Left kidney (tissue), 2 donors: ENCODE data around the gene CD3G. TPM values are rescaled to one million over a fixed set of nuclear protein-coding genes. Genes with fewer than 3 reads are reported as not detected.

Experiments used
- DNase-seq: peaks from one replicate; pipeline ENCODE4 v3.0.0-alpha.2; 2013
- polyA plus RNA-seq: library from polyadenylated mRNA; unstranded; fragments of 120-200 nt; gene quantifications from one replicate; pipeline ENCODE4 v1.2.1, GENCODE V29; 2013; ENCODE audit not compliant: insufficient read length

Gene CD3G
- polyA plus RNA-seq, 1 donor = 0.25 TPM

DNA sequence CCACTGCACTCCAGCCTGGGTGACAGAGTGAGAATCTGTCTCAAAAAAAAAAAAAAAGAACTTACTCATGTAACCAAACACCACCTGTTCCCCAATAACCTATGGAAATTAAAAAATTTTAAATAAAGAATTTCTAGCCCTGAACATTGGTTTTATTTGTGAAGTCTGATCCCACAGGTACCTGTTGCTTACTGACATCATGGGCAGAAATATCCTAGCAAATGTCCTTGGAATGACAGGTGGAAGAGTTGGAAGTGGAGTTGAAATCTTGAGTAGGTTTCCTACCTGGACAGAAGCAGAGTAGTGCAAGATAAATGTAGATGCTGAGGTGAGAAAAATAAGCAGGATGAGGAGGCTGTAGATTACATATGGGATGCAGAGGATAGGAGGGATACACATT is 18.9 kb upstream of the CD3G start:
- no peak for DNase-seq

DNA sequence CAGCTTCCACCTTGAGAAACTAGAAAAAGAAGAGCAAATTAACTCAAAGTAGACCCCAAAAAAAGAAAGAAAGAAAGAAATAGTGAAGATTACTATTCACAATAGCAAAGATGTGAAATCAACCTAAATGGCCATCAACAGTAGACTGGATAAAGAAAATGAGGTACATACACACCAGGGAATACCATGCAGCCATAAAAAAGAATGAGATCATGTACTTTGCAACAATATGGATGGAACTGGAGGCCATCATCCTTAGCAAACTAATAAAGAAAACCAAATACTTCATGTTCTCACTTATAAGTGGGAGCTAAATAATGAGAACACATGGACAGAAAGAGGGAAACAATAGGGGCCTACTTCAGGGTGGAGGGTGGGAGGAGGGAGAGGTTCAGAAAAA is 15.4 kb upstream of the CD3G start:
- DNase-seq = no peak

DNA sequence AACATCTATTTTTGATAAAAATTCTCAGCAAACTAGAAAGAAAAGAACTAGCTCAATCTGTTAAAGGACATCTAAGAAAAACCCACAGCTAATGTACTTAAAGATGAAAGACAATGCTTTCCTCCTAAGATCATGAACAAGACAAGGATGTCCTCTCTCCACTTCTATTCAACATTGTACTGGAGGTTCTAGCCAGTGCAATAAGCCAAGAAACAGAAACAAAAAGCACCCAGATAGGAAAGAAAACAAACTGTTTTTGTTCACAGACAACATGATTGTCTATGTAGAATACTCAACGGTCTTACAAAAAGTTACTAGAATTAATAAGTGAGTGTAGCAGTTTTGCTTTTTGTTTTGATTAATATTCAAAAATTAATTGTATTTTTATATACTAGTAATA is 9.4 kb upstream of the CD3G start:
- DNase-seq = no peak

DNA sequence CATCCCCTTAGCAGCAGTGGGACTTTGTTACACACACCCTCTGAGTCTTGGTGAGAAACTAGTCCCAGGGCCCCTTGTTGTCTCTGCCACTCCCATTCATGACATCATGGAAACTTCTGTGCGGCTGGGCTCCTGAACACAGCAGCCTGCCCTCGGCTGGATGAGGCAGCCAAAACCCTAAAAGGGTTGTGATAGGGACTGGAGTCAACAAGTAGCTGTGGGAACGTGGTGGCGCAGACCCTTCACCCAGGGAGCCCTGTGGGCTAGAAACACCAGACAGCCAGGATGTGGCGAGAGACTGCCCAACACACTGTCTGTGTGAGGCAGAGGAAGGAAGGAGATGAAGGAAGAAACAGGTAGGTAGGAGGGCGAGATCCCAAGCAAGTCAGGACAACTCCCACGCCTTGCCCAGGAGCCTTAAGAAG is 5.5 kb upstream of the CD3G start:
- DNase-seq = no peak

DNA sequence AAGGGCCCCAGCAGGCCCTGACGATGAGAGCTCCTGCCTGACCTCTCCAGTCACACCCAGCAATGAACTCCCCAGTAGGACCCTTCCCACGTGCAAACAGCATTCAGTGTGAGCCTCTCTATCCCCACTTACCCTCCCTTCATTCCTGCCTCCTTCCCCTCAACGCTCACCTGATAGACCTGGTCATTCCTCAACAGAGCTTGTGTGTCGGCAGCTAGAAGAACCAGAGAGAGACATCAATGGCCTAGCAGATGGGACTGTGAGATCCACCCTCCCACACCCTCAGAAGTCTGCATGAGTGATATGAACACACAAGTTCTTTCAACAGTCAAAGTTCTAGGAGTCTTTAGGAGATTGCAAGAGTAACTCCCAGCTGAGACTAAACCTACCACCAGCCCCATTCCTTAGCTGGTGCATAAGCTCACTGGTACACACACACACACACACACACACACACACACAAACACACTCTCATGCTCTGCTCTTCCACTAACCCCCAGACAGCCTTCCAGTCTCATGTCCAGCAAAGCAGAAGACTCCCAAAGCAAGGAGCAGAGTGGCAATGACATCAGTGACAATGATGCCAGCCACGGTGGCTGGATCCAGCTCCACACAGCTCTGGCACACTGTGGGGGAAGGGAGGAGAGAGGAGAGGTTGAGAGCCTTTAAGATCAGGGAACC is 4.7 kb upstream of the CD3G start:
- DNase-seq = no peak

DNA sequence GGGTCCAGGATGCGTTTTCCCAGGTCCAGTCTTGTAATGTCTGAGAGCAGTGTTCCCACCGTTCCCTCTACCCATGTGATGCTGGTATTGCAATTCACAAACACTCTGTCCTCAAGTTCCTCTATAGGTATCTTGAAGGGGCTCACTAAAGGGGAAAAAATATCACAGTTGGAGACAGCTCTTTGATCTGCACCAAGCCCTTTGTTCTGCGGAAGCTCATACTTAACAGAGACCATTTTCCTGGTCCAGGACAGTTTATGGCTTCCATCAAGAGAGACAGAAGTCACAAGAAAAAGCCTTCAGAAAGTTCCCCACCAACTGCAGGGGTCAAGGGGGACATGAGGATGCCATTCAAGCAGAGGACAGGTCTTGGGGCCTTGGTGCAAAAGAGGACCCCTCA is 3.7 kb upstream of the CD3G start:
- no peak for DNase-seq

DNA sequence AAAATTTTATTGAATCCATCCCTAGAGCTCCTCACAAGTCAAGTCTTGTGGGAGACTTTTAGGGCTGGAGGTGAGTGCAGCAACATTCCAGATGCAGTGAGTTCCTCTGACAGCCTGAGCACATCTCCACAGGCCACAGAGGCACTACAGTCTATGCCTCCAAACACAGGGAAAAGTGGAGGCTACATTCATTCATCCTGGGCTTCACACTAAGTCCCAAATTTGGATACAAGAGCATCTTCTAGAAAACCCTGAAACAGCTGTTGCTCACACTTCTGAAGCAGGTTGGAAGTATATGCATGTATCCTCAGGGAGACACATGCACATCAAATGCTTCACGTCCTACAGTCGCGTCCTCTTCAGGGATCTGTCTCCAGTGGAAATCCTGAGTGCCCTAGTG is 2.9 kb upstream of the CD3G start:
- DNase-seq = no peak

DNA sequence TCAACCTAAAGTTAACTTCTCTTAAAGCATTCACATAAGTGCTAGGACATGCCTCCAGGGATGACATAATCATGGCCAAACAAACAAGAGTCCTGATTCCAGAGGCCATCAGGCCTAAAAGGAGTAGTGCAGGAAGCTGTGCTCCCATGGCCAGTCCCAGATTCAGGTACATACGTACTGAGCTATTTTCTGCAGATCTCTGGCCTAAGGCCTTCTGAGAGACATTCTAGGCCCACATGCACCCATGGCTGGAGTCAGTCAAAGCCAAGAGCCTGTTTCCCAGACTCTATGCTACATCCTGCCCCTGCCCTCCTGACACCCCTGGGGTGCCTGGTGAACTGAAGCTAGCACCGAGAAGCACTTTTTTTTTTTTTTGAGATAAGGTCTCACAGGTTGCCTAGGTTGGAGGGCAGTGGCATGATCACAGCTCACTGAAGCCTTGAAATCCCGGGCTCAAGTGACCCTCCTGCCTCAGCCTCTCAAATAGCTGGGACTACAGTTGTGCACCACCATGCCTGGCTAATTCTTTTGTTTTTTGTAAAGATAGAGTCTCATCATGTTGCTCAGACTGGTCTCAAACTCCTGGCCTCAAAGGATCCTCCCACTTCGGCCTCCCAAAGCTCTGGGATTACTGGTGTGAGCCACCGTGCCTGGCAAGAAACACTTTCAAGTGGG is 2.2 kb upstream of the CD3G start:
- DNase-seq = no peak

DNA sequence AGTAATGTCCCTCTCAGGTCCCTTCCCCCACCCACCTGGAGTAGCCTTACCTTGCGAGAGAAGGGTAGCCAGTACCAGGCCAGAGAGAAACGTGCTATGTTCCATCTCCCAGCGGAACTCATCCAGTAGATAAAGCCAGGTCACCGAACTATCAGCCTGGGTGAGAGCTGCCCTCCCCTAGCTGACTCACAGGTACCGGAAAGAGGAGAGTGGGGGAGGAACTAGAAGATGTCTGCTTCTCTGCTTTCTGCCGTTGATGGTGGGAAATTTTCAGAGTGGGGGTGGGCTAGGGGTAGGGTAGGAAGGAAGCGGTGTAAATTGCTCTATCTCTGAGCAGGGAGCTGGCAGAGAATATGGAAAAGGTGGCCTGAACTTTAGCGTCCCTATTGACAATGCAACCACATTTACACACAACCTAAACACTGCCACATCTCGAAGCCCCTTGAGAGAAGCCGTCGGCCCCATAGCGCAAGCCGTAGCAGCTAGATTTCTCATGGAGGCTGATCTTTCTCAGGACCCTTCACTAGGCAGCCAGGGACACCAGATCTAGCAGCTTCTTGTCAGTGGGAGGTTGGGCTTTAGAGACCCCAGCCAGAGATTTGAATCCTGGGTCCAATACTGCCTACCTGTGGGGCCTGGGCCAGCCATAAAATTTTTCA is 1.5 kb upstream of the CD3G start, which contains the start of gene CD3D:
CD3D (minus strand) TSS at position 203 of the 659 bp plus-strand sequence; CDS start at position 105, 98 bp downstream.
- no peak for DNase-seq

DNA sequence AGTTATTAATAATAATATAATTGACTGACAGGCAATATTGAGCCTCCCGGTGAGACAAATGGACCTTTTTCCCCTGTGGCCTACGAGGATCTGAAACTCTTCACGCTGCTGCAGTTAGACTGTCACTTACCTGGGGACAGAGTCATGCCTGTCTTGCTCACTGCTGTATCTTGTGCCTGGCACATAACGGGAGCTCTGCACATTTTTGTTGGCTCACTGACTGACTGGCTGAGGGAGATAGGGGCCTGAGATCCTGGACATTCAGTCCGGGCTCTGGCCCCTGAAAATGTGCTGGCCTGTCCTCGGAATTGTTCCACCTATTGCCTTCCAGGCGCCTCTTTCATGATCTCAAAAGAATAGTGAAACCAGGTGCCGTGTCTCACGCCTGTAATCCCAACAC is 896 bp upstream of the CD3G start:
- no peak for DNase-seq

DNA sequence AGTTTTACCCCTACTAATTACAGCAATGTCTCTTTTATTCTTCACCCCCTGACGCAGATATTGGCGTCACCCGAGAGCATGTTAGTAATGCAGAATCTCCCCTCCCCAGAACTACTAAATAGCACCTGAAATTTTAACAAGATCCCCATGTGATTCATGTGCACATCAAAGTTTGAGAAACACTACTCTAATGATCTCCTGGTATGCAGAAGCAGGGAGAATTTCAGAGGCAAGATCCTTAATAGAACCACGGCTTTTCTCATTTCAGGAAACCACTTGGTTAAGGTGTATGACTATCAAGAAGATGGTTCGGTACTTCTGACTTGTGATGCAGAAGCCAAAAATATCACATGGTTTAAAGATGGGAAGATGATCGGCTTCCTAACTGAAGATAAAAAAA is 5.3 kb downstream of the CD3G start:
- DNase-seq = no peak

DNA sequence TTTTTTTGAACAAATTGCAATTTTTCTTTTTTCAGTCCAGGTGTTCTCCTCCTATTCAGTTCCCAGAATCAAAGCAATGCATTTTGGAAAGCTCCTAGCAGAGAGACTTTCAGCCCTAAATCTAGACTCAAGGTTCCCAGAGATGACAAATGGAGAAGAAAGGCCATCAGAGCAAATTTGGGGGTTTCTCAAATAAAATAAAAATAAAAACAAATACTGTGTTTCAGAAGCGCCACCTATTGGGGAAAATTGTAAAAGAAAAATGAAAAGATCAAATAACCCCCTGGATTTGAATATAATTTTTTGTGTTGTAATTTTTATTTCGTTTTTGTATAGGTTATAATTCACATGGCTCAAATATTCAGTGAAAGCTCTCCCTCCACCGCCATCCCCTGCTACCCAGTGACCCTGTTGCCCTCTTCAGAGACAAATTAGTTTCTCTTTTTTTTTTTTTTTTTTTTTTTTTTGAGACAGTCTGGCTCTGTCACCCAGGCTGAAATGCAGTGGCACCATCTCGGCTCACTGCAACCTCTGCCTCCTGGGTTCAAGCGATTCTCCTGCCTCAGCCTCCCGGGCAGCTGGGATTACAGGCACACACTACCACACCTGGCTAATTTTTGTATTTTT is 9.1 kb downstream of the CD3G start:
- DNase-seq = peak; percentile 15

DNA sequence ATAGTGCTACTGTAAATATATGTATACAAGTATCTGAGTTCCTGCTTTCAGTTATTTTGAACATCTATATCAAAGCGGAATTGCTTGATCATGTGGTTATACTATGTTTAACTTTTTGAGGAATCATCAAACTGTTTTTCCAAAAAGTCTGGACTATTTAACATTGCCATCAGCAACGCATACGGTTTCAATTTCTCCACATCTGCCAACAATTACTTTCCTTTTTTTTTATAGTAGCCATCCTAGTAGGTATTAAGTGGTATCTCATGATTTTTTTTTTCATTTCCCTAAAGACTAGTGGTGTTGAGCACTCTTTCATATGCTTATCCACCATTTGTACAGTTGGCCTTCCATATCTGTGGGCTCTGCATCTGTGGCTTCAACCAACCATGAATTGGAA is 13.9 kb downstream of the CD3G start:
- no peak for DNase-seq

DNA sequence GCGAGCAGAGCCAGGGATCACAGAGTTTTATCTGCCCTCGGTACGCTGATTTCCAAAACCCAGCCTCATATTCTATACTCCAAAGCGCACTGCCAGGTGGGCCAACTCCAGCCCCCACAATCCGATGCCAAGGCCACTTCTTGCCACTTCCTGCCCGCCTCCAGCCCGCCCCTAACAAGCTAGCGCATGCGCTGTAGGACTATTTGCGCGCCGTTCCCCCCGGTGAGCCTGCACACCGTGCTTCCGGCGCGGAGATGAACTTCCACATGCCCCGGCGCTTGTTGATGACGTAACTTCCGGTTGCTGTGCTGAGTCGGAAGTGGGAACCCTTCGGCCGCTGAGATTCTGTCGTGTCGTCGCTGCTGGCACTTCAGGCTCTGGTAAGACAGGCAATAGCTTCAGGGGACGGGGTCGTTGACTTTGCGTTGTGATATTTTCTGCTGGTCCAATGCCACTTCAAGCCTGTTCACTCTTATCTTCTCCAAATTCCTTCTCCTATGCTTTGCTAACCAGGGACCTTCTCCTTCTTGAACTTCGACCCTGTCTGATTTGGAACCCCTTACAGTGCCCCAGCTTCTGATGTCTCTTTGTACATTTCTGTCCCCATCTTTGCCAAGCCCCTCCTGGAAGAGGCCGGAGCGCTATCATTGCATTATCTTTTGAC is 15.3 kb downstream of the CD3G start, which contains the start of gene UBE4A:
UBE4A (plus strand) TSS at position 306 of the 664 bp plus-strand sequence. CDS start 5,481 bp downstream, outside the sequence.
- peak; percentile 92 for DNase-seq

DNA sequence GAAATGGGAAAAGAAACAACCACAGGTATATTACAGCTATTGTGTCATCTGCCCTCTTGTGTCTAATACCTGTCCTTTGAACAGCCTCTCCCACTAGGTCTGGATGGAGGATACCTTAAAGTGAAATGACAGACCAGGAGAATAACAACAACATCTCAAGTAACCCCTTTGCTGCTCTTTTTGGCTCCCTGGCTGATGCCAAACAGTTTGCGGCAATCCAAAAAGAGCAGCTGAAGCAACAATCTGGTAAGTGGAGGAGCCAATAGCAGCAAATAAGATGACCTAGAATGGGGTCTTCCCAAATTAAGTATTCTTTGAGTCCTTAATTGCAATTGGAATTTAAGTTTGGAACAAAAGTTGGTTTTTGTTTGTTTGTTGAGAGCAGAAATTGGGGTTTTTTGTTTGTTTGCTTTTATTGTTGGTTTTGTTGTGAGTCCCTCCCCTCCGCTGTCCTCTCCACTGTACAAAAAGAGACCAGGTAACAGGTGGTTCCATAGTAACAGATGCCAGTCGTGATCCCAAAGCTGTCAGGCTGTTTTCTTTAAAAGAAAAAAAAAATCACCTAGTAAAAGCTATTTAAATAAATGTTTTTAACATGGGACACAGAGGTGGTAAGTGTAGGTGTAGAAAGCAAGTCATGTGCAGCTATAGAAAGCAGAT is 20.9 kb downstream of the CD3G start:
- no peak for DNase-seq

DNA sequence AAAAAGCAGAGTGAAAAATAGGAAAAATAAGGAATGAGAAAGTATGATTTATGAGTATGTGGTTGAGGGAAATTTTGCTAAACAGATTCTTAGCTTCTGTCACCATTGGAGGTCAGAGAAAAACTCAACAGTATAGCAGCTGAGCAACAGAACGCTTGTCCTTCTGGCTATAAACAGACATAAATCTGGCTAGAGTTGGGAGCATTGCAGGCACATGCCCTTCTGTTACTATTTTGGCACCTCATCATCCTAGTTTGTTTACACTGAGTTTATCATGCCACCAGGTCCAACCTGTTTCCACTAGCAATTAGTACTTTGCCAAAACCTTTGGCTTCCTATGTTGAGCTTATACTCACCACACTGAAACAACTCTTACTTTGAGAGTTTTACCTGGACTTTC is 22.1 kb downstream of the CD3G start:
- no peak for DNase-seq

DNA sequence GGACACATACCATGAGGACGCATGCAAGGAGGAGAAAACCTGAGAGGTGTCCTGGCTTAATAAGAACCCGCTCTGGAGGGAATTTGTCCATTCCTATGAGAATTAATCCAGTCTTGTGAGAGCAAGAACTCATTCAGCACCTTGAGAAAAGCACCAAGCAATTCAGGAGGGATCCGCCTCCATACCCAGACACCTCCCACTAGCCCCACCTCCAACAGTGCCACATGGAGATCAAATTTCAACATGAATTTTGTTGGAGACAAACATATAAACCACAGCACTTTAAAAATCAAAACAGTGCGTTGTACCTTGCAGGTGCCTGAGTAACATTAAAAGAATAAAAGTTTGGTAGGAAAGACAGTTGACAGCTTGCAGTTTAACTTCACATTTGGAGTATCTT is 26.6 kb downstream of the CD3G start:
- no peak for DNase-seq

DNA sequence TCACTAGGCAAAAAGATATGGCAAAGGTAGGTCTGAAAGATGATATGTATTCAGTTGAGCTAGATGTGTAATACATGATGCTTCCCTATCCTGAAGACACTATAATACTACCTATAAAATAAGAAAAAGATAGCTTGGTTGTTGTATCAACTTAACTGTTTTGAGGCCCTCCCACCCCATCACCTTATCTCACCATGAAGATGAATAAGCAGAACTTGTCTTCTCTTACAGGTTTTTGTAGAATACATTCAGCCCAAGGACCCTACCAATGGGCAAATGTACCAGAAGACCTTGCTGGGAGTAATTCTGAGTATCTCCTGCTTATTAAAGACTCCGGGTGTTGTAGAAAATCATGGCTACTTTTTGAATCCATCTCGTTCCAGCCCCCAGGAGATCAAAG is 29.1 kb downstream of the CD3G start:
- DNase-seq = no peak

DNA sequence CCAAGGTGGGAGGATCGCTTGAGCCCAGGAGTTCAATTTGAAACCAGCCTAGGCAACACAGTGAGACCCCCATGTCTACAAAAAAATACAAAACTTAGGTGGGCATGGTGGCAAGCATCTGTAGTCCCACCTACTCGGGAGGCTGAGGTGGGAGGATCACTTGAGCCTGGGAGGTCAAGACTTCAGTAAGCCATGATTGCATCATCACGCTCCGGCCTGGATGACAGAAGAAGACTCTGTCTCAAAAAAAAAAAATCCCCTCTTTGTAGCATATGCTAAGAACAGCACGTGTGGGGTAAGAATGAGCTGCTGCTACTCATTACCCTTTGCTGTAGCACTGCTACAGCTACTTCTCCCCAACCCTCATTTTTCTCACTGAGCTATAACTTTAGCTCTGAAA is 29.7 kb downstream of the CD3G start:
- no peak for DNase-seq

DNA sequence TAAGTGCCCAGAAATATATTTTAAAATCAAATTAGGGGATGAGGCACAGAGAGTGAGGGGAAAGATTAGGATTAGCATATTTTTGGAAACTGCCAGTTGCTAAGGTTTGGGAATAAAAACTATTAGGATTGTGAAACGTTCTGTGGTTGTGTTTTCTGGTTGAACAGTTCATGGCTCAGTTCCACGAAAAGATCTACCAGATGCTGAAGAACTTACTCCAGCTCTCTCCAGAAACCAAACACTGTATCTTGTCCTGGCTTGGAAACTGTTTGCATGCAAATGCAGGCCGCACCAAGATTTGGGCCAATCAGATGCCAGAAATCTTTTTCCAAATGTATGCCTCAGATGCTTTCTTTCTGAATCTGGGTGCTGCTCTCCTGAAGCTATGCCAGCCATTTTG is 30.6 kb downstream of the CD3G start:
- DNase-seq = no peak

DNA sequence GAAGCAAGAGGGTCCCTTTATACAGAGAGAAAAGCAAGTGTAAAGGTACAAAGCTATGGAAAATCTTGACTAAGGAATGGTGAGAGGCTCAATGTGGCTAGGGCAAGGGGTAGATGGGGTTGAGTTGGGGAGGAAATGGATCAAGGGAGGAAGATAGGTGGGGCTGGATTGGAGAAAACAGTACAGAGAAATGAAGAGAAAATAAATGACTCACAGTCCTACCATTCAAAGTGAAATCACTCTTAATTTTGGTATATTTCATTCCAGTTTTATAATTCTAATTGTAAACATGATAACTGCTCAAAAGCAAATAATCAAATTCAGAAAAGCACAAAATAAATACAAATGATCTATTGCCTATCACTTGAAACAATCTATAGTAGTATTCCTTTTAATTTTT is 31.8 kb downstream of the CD3G start:
- DNase-seq = no peak

DNA sequence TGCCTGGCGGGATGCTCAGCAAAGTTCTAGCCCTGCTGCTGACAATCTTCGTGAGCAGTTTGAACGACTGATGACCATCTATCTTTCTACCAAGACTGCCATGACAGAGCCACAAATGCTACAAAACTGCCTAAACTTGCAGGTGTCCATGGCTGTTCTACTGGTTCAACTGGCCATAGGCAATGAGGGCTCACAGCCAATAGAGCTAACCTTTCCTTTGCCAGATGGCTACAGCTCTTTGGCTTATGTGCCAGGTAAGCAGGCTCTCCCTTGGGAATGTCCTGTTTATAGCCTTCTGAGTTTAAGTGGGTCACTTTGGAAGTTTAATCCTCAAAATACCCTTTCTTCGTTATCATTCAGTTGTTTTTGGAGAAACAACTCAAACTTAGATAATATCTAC is 35.4 kb downstream of the CD3G start:
- DNase-seq = no peak
